EL (cell line): ENCODE measurements around the gene PHACTR1.

Experiments
- DNase-seq: peaks from one replicate; pipeline ENCODE4 v3.0.0-alpha.2; 2016

PHACTR1 gene

GRCh38 chr6:12957321-12958051, 240.9 kb downstream of the PHACTR1 start:
- DNase-seq, result peak; percentile 76

GRCh38 chr6:12958052-12958706, 241.6 kb downstream of the PHACTR1 start:
- DNase-seq, result peak; percentile 37

GRCh38 chr6:12961761-12962160, 245.2 kb downstream of the PHACTR1 start:
- no peak for DNase-seq

GRCh38 chr6:12962529-12962928, 246.0 kb downstream of the PHACTR1 start:
- no peak for DNase-seq

GRCh38 chr6:12962987-12963386, 246.4 kb downstream of the PHACTR1 start:
- DNase-seq, result peak; percentile 69

GRCh38 chr6:12963567-12963966, 247.0 kb downstream of the PHACTR1 start:
- no peak for DNase-seq

- DNase-seq, result peak; percentile 40
Measured at GRCh38 chr6:12967686-12968085, 251.1 kb downstream of the PHACTR1 start.

- DNase-seq, result no peak
Measured at GRCh38 chr6:12968290-12968689, 251.7 kb downstream of the PHACTR1 start.

- no peak for DNase-seq
Measured at GRCh38 chr6:12968839-12969558, 252.4 kb downstream of the PHACTR1 start.

GRCh38 chr6:12969966-12970365, 253.4 kb downstream of the PHACTR1 start:
- peak; percentile 37 for DNase-seq

- DNase-seq, result peak; percentile 29
Measured at GRCh38 chr6:12973386-12973785, 256.8 kb downstream of the PHACTR1 start.

GRCh38 chr6:12974551-12974950, 258.0 kb downstream of the PHACTR1 start:
- DNase-seq, result no peak

GRCh38 chr6:12976366-12976765, 259.8 kb downstream of the PHACTR1 start:
- DNase-seq, result no peak

GRCh38 chr6:12977206-12977605, 260.6 kb downstream of the PHACTR1 start:
- no peak for DNase-seq

- DNase-seq, result no peak
Measured at GRCh38 chr6:12977806-12978205, 261.2 kb downstream of the PHACTR1 start.

GRCh38 chr6:12980741-12981140, 264.2 kb downstream of the PHACTR1 start:
- no peak for DNase-seq

GRCh38 chr6:12984776-12985175, 268.2 kb downstream of the PHACTR1 start:
- no peak for DNase-seq

- DNase-seq, result no peak
Measured at GRCh38 chr6:12987783-12988182, 271.2 kb downstream of the PHACTR1 start.

- no peak for DNase-seq
Measured at GRCh38 chr6:12990162-12990561, 273.6 kb downstream of the PHACTR1 start.

GRCh38 chr6:12991435-12991834, 274.9 kb downstream of the PHACTR1 start:
- DNase-seq, result no peak

- no peak for DNase-seq
Measured at GRCh38 chr6:12992770-12993169, 276.2 kb downstream of the PHACTR1 start.

GRCh38 chr6:12993283-12993898, 276.8 kb downstream of the PHACTR1 start:
- DNase-seq, result no peak

- no peak for DNase-seq
Measured at GRCh38 chr6:12995419-12995818, 278.9 kb downstream of the PHACTR1 start.
